Islet precursor cell (in vitro differentiated cells): ENCODE results near the gene SCAMP2.

Source experiments
- DNase-seq: peaks from one replicate; pipeline ENCODE4 v3.0.0-alpha.2; 2018

Gene SCAMP2

GRCh38 chr15:74857671-74858368, 15.3 kb downstream of the SCAMP2 start:
- DNase-seq, result no peak

GRCh38 chr15:74857082-74857655, 16.0 kb downstream of the SCAMP2 start:
- DNase-seq, result no peak

GRCh38 chr15:74856537-74856936, 16.6 kb downstream of the SCAMP2 start:
- DNase-seq, result no peak

- no peak for DNase-seq
Measured at GRCh38 chr15:74855857-74856256, 17.3 kb downstream of the SCAMP2 start.

GRCh38 chr15:74854453-74855022, 18.6 kb downstream of the SCAMP2 start:
- DNase-seq, result no peak

GRCh38 chr15:74851960-74852359, 21.2 kb downstream of the SCAMP2 start:
- DNase-seq, result peak; percentile 74

GRCh38 chr15:74850393-74850792, 22.8 kb downstream of the SCAMP2 start:
- no peak for DNase-seq

- DNase-seq, result no peak
Measured at GRCh38 chr15:74847432-74847831, 25.7 kb downstream of the SCAMP2 start.

- DNase-seq, result no peak
Measured at GRCh38 chr15:74845581-74845980, 27.6 kb downstream of the SCAMP2 start.

- DNase-seq, result no peak
Measured at GRCh38 chr15:74845208-74845568, 28.0 kb downstream of the SCAMP2 start.

GRCh38 chr15:74844319-74845207, 28.6 kb downstream of the SCAMP2 start:
- DNase-seq, result no peak

- no peak for DNase-seq
Measured at GRCh38 chr15:74843891-74844299, 29.3 kb downstream of the SCAMP2 start.

- no peak for DNase-seq
Measured at GRCh38 chr15:74843445-74843828, 29.7 kb downstream of the SCAMP2 start.

- peak; percentile 96 for DNase-seq
Measured at GRCh38 chr15:74842581-74843444, 30.4 kb downstream of the SCAMP2 start, which contains the start of gene ULK3. Gene ULK3 (minus strand): TSS chr15:74843156. CDS start chr15:74843105, 51 bp downstream.

GRCh38 chr15:74841891-74842373, 31.2 kb downstream of the SCAMP2 start:
- DNase-seq, result no peak

GRCh38 chr15:74840851-74841775, 32.1 kb downstream of the SCAMP2 start:
- no peak for DNase-seq

- no peak for DNase-seq
Measured at GRCh38 chr15:74839526-74840395, 33.4 kb downstream of the SCAMP2 start.

- no peak for DNase-seq
Measured at GRCh38 chr15:74838746-74839525, 34.2 kb downstream of the SCAMP2 start.

- no peak for DNase-seq
Measured at GRCh38 chr15:74838137-74838516, 35.0 kb downstream of the SCAMP2 start.
